ENCODE results near the gene GPR183.

Gene GPR183

DNA sequence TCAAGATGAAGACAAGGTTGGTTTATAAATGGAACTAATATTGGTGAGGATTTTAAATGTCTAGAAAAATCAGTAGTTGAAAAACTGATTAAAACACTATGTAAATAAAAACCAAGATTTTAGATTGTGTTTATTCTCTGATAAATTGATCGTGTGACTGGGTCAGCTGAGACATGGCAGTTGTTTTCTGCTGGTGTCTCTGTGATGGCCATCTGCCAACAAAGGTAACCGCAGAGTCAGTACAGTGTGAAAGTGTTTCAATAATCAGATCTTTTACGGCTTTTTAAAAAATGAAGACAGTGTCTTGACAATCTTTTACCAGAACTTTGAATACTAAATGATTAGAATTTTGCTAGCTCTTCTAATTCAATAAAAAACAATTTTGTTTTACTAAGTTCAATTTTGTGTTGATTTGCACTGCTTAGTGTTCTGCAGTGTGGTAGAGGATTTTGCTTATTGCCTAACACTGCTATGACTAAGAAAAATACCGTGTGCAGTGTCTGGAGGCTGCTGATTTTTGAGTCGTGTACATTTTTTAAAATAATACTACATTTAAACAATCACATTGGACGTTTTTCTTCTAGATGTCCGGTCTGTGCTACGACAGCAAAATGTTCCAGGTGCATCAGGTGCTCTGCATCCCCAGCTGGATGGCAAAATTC lies 32.7 kb upstream of the GPR183 start:
- DNase-seq (ENCODE audit: low read depth in 2 of 2) = no peak

GRCh38 chr13:99339230-99339721 lies 32.1 kb upstream of the GPR183 start:
- DNase-seq (ENCODE audit: low read depth in 2 of 2) = no peak

DNA sequence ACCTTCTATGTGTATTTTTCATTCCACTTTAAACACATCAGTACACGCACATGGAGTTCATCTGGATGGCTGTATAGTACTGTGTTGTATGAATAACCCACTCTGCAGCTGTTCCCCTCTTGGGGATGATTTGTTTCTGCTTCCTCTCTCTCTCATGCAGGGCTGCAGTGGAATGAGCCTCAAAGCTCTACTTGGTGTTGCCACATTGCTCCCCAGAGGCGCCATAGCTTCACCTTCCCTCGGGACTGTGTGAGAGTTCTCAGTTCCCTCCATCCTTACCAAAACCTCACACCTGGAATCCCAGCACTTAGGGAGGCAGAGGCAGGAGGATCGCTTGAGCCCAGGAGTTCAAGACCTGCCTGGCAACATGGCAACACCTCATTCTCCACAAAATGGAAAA lies 28.4 kb upstream of the GPR183 start:
- DNase-seq (ENCODE audit: low read depth in 2 of 2) = no peak

DNA sequence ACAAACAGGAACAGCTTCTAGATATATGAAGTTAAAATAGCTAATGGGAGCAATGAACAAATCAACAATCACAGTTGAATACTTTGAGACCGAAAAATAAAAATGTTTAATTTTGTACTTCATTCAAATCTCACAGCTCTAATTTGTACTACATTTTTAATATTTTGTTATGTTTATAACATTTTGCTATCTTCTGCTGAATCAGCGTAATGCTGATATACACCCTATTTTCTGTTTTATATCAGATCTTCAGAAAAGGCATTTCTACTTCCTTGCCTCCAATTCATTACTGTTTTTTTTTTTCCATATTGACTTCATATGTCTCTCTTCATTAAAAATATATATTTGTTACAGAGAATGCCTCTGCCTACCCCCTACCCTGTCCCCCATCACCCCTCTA lies 27.9 kb upstream of the GPR183 start:
- DNase-seq (ENCODE audit: low read depth in 2 of 2) = no peak

- no peak for DNase-seq (ENCODE audit: low read depth in 2 of 2)
Observed at GRCh38 chr13:99334221-99334620, 27.0 kb upstream of the GPR183 start.

DNA sequence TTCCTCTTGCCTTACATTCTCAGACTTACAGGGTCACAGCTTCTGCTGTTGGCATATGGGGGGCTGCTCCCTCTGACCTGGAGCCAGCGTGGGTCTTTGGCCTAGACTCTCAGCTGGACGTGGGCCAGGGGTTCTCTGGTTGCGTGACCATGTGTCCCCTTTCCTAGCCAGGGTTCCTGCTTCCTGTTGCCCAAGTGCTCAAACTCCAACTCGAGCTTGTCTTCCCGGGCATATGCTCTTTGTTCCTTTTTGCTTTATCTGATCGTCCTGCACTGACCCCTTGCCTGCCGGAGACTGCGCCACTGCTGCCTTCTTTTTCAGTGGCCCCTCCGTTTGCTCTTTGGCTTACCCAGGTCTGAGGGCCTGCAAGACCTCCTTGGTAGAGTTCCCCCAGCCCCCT lies 25.3 kb upstream of the GPR183 start:
- DNase-seq (ENCODE audit: low read depth in 2 of 2) = no peak

GRCh38 chr13:99331881-99332293 lies 24.7 kb upstream of the GPR183 start:
- DNase-seq (ENCODE audit: low read depth in 2 of 2) = no peak

DNA sequence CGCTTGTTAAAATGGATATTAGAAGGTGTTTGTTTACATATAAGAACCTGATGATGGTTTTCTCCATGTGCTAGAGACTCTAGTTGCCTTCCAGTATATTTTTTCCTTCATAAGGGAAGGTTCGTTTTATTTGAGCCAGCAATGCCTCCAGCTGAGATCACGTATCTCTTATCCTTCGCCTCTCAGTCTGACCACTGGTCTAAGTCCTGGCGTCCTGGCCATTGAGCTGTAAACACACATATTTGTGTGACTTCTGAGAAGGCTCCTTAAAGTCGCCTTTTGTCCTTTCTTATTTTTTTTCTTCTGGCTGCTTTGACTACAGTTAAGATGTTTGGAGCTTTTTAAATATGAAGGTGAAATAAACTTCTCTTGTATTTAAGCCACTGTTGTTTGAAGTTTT lies 23.7 kb upstream of the GPR183 start:
- no peak for DNase-seq (ENCODE audit: low read depth in 2 of 2)

GRCh38 chr13:99329477-99329876 lies 22.3 kb upstream of the GPR183 start:
- DNase-seq (ENCODE audit: low read depth in 2 of 2) = no peak

GRCh38 chr13:99327761-99328160 lies 20.6 kb upstream of the GPR183 start:
- no peak for DNase-seq (ENCODE audit: low read depth in 2 of 2)

- no peak for DNase-seq (ENCODE audit: low read depth in 2 of 2)
Observed at GRCh38 chr13:99327126-99327525, 19.9 kb upstream of the GPR183 start.

DNA sequence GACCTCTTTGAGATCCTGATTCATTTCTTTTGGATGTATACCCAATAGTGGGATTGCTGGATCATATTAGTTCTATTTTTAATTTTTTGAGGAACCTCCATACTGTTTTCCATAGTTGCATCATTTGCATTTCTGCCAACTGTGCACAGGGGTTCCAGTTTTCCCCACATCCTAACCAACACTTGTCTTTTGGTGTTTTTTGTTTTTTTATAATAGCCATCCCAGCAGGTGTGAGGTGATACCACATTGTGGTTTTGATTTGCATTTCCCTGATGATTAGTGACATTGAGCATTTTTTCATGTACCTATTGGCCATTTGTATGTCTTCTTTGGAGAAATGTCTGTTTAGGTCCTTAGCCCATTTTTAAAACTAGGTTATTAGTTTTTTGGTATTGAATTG lies 18.8 kb upstream of the GPR183 start:
- no peak for DNase-seq (ENCODE audit: low read depth in 2 of 2)

DNA sequence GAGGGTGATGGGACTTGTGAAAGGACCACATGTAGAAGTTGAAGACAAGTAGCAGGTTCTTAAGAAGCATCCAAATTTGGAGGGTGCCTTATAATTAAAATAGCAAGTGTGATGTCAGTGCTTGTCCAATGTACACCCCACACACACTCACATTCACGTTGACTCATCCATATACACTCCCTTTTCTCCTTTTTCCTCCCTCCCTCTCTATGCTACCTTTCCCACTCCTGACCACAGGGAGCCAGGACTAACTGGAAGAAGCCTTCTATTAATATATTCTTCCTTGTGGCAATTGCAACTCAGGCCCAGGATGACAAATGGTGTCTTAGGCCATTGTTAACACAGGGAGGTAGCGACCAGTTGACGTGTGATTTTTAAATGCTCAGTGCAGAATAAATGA lies 16.3 kb upstream of the GPR183 start:
- no peak for DNase-seq (ENCODE audit: low read depth in 2 of 2)

GRCh38 chr13:99322297-99323103 lies 15.3 kb upstream of the GPR183 start:
- no peak for DNase-seq (ENCODE audit: low read depth in 2 of 2)

DNA sequence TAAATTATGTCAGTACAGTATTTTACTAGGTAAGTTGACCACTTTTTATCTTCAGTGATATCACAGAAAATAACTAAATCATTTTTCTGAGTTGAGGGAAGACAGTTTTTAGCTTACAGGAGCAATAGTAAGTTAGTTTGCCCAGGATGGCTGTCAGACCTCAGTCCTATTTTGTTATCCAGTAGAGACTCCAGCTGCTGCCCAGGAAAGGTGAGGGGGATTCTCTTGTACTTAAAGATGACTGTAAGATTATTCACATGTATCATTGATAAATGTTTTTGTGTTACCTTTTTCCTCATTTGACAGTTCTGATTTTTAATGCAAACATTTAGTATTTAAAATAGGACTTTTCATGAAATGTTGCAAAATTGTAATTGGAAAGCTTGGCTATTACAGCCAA lies 14.5 kb upstream of the GPR183 start:
- DNase-seq (ENCODE audit: low read depth in 2 of 2) = no peak

DNA sequence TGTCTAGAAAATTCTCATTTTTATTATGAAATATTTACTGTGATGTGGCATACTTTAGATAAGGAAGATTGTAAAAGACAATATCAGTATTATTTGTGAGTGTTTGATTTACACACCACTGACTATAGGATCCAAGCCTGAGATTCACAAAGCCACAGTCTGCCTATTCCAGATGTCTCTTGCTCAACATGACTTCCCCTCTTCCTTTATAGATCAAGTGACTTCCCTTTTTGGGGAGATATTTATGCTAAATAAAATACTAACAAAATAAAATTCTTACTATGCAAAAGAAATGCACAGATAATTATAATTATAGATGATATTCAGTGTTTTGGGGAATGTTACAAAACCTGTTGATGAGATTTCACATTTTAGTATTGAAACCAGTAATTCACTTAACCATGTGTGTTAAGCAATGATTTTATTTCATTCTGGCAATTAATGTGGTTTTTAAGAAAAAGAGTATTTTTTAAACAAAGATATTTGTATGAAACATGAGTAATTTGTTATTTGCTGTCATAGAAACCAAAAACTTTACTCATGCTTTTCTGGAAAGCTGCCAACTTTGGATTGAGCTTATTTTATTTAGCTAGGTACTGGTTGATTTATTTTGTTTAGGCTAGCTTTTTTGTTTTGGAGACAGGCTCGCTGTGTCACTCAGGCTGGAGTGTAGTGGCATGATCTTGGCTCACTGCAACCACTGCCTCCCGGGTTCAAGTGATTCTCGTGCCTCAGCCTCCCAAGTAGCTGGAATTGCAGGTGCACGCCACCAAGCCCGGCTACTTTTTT lies 13.7 kb upstream of the GPR183 start:
- no peak for DNase-seq (ENCODE audit: low read depth in 2 of 2)

DNA sequence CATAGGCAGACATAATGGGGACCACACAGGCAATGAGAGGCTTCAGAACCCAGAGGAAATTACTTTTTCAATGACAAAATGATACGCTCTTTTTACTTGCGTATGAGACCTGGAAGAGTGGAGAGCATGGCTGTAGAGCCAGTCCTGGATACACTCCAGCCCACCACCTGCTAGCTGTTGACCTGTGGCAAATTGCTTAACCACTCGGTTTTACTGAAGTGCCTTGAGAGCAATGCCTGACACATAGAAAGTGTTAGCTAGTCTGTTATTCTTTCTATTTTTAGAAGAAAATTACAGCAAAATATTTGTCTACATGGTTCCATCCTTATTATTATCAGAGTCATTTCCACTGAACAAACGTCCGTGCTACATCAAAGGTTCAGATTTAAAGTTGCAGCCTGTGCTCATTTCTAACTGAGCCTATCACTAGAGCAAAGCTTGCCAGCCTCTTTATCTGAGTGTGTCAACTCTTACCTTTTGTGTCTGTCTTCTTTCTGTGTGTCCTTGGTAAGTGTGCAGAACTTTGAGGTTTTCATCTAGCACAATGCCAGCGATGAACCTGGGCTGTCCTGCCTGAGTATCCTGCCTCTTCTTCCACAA lies 9.6 kb upstream of the GPR183 start:
- no peak for DNase-seq (ENCODE audit: low read depth in 2 of 2)

DNA sequence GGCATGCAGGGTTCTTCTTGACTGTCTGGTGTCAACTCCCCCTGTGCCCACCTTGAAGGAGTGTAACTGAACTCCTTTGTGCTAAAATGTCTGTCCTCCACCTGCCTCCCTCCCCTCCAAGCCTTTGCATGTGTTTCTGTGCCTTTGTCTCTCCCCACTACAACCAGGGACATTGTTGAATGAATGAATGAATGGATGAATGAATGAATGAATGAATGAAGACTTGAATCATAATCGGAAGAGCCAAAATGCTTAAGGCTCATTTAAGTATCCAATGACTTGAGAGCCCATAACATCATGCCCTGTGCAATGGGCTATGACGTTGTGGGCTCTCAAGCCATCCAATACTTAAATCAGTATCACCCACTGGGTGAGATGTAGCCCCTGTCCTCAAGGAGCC lies 9.0 kb upstream of the GPR183 start:
- no peak for DNase-seq (ENCODE audit: low read depth in 2 of 2)

GRCh38 chr13:99315186-99315585 lies 8.0 kb upstream of the GPR183 start:
- DNase-seq (ENCODE audit: low read depth in 2 of 2) = no peak

DNA sequence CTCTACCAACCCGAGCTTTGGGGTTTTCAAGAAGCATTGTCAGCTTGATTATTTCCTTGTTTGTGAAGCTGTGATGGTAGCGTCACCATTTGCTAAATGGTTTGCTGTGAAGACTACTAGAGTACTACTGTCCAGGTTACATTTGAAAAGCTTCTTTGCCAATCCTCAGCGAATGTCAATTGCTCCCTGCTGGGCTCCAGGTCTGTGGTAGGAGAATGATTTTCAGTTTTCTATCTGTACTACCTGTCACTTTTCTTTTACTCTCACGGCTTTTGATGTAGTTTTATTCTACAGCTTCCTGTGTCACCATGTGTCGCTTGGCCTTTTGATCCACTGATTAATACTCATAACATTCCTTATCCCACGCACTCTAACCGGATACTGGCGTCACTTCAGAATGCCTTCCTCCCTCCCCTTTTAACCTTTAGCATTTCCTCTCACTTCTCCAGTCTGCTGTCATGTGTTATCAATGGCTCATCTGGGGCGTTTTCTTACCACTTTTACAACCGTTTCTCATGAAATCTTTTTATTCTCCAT lies 7.5 kb upstream of the GPR183 start:
- DNase-seq (ENCODE audit: low read depth in 2 of 2) = no peak

DNA sequence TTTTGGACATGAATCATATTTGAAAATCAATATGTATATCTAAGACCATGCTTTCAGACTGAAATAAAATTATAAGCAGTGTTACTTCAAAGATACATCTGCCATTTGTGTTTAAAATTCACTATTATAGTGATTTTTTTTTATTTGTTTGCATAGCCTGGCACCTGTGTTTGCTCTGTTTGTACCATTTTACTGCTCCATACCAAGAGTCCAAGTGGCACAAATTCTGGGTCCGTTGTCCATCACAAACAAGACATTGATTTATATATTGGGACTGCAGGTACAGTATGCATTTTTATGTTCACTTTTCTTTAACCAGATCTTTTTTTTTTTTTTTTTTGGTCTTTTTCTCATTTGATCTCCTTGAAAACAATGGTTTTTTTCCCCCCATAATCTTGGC lies 6.7 kb upstream of the GPR183 start:
- no peak for DNase-seq (ENCODE audit: low read depth in 2 of 2)

- no peak for DNase-seq (ENCODE audit: low read depth in 2 of 2)
Observed at GRCh38 chr13:99313501-99313900, 6.3 kb upstream of the GPR183 start.

Data from stimulated activated CD8-positive, alpha-beta memory T cell treated with anti-CD3 and anti-CD28 coated beads, Interleukin-2, amount 100 ng/mL, for 1 hour (primary cell).